ENCODE data around the gene CDK2AP2.

Gene CDK2AP2

DNA sequence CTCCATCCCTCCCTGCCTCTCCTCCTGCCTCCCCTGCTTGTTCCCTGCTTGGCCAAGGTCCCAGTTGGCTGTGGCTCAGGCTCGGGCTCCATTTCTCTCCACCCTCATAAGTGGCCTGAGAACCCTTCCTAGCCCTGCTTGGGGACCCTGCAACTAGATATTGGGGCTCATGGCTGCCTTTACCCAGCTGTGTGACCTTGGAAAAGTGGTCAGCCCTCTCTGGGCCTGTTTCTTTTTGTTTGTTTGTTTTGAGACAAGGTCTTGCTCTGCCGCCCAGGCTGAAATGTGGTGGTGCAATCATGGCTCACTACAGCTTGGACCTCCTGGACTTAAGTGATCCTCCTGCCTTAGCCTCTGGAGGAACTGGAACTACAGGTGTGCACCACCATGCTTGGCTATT lies 35.6 kb upstream of the CDK2AP2 start:
- H3K27ac ChIP-seq (replicated peaks), result no peak overlapping the region
- H3K4me3 ChIP-seq (replicated peaks; ENCODE audit: insufficient read depth, low read length), result no peak overlapping the region
- no peaks in the 10 kb centered on the region for H3K27me3 ChIP-seq (ENCODE audit: insufficient read depth, poor library complexity, severe bottlenecking)
- no peak for DNase-seq (ENCODE audit: low read depth in 1 of 2, low spot score in 1 of 2)
- TF ChIP-seq GABPA (IDR thresholded peaks at IDR 0.05; ENCODE audit: low read depth) (no peak), SPI1 (IDR thresholded peaks at IDR 0.05; ENCODE audit: borderline replicate concordance, low read depth) (no peak), POLR2AphosphoS5 (IDR thresholded peaks at IDR 0.05; ENCODE audit: low read depth) (no peak)
- TF ChIP-seq, protein P1, sequence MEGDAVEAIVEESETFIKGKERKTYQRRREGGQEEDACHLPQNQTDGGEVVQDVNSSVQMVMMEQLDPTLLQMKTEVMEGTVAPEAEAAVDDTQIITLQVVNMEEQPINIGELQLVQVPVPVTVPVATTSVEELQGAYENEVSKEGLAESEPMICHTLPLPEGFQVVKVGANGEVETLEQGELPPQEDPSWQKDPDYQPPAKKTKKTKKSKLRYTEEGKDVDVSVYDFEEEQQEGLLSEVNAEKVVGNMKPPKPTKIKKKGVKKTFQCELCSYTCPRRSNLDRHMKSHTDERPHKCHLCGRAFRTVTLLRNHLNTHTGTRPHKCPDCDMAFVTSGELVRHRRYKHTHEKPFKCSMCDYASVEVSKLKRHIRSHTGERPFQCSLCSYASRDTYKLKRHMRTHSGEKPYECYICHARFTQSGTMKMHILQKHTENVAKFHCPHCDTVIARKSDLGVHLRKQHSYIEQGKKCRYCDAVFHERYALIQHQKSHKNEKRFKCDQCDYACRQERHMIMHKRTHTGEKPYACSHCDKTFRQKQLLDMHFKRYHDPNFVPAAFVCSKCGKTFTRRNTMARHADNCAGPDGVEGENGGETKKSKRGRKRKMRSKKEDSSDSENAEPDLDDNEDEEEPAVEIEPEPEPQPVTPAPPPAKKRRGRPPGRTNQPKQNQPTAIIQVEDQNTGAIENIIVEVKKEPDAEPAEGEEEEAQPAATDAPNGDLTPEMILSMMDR (IDR thresholded peaks at IDR 0.05; ENCODE audit: insufficient read depth, low read length), result no peak
- TF ChIP-seq, protein P2, sequence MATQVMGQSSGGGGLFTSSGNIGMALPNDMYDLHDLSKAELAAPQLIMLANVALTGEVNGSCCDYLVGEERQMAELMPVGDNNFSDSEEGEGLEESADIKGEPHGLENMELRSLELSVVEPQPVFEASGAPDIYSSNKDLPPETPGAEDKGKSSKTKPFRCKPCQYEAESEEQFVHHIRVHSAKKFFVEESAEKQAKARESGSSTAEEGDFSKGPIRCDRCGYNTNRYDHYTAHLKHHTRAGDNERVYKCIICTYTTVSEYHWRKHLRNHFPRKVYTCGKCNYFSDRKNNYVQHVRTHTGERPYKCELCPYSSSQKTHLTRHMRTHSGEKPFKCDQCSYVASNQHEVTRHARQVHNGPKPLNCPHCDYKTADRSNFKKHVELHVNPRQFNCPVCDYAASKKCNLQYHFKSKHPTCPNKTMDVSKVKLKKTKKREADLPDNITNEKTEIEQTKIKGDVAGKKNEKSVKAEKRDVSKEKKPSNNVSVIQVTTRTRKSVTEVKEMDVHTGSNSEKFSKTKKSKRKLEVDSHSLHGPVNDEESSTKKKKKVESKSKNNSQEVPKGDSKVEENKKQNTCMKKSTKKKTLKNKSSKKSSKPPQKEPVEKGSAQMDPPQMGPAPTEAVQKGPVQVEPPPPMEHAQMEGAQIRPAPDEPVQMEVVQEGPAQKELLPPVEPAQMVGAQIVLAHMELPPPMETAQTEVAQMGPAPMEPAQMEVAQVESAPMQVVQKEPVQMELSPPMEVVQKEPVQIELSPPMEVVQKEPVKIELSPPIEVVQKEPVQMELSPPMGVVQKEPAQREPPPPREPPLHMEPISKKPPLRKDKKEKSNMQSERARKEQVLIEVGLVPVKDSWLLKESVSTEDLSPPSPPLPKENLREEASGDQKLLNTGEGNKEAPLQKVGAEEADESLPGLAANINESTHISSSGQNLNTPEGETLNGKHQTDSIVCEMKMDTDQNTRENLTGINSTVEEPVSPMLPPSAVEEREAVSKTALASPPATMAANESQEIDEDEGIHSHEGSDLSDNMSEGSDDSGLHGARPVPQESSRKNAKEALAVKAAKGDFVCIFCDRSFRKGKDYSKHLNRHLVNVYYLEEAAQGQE (IDR thresholded peaks at IDR 0.05; ENCODE audit: insufficient replicate concordance, low read depth), result no peak

- no peak for DNase-seq (ENCODE audit: low read depth in 1 of 2, low spot score in 1 of 2)
- TF ChIP-seq POLR2AphosphoS5 (IDR thresholded peaks at IDR 0.05; ENCODE audit: low read depth), result no peak
- TF ChIP-seq SPI1 (IDR thresholded peaks at IDR 0.05; ENCODE audit: borderline replicate concordance, low read depth), result no peak
- TF ChIP-seq, protein P1 (IDR thresholded peaks at IDR 0.05; ENCODE audit: insufficient read depth, low read length), result no peak
- TF ChIP-seq GABPA (IDR thresholded peaks at IDR 0.05; ENCODE audit: low read depth), result no peak
- TF ChIP-seq, protein P2 (IDR thresholded peaks at IDR 0.05; ENCODE audit: insufficient replicate concordance, low read depth), result no peak
- H3K27ac ChIP-seq (replicated peaks), result no peak overlapping the region
- no peaks in the 10 kb centered on the region for H3K27me3 ChIP-seq (ENCODE audit: insufficient read depth, poor library complexity, severe bottlenecking)
- no peak overlapping the region for H3K4me3 ChIP-seq (replicated peaks; ENCODE audit: insufficient read depth, low read length)
These were observed 35.0 kb upstream of the CDK2AP2 start for GRCh38 chr11:67542971-67543370.

DNA sequence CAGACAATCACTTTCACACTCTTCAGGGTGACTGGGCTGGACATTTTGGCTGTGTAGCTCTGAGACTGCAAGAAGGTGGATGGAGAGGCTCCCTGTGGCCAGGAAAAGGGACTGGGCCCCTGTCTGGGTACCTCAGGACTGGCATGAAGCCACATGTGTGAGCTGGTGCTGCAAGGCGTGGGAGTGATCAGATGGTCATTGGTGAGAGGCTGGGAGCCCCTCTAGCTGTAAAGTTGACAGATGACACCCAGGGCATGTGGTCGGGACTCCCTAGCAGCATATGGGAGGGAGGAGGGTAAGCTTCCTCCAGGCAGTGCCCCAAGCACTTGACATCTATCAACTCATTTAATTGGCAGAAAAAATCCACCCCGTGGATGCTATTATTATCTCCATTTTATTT lies 34.2 kb upstream of the CDK2AP2 start:
- no peak for DNase-seq (ENCODE audit: low read depth in 1 of 2, low spot score in 1 of 2)
- H3K27ac ChIP-seq (replicated peaks), result no peak overlapping the region
- H3K4me3 ChIP-seq (replicated peaks; ENCODE audit: insufficient read depth, low read length), result no peak overlapping the region
- TF ChIP-seq GABPA (IDR thresholded peaks at IDR 0.05; ENCODE audit: low read depth), result no peak
- TF ChIP-seq, protein P1 (IDR thresholded peaks at IDR 0.05; ENCODE audit: insufficient read depth, low read length), result no peak
- H3K27me3 ChIP-seq (ENCODE audit: insufficient read depth, poor library complexity, severe bottlenecking), result no peaks in the 10 kb centered on the region

GRCh38 chr11:67541198-67541597 lies 33.2 kb upstream of the CDK2AP2 start:
- DNase-seq (ENCODE audit: low read depth in 1 of 2, low spot score in 1 of 2), result no peak
- H3K27ac ChIP-seq (replicated peaks), result no peak overlapping the region
- H3K4me3 ChIP-seq (replicated peaks; ENCODE audit: insufficient read depth, low read length), result no peak overlapping the region
- TF ChIP-seq POLR2AphosphoS5 (IDR thresholded peaks at IDR 0.05; ENCODE audit: low read depth) (no peak), SPI1 (IDR thresholded peaks at IDR 0.05; ENCODE audit: borderline replicate concordance, low read depth) (no peak), GABPA (IDR thresholded peaks at IDR 0.05; ENCODE audit: low read depth) (no peak)
- TF ChIP-seq, protein P1 (IDR thresholded peaks at IDR 0.05; ENCODE audit: insufficient read depth, low read length), result no peak
- TF ChIP-seq, protein P2 (IDR thresholded peaks at IDR 0.05; ENCODE audit: insufficient replicate concordance, low read depth), result no peak
- no peaks in the 10 kb centered on the region for H3K27me3 ChIP-seq (ENCODE audit: insufficient read depth, poor library complexity, severe bottlenecking)

Data from HL-60 (cell line).